IMR-90 (cell line): ENCODE results near the gene ANKRD63. TPM values are rescaled to one million over a fixed set of nuclear protein-coding genes. Genes with fewer than 3 reads are reported as not detected.

Source experiments
- ATAC-seq: fragments of 200-7000 bp; cut with Tn5 transposase; 2 replicates; pipeline ENCODE4 v1.9.1; 2020; ENCODE audit warnings: low read depth, mild to moderate bottlenecking, moderate library complexity
- BruUV-seq: library from RNA; stranded (reverse); fragments of 400-500 nt; replicated peaks from 2 replicates; lab custom pipeline; 2021; lab: Mats Ljungman, UMichigan
- CTCF ChIA-PET: fragments of 300-600 bp; formaldehyde crosslinking; extraction: SDS; loops from one replicate; lab custom pipeline; 2021; ENCODE audit warnings: antibody characterized with exemption; lab: Yijun Ruan, JAX
- POLR2A ChIA-PET: fragments of 300-600 bp; sonication (Branson Sonifier 250); formaldehyde crosslinking; loops from one replicate; lab custom pipeline; 2022; ENCODE audit warnings: antibody characterized with exemption; ENCODE audit not compliant: unreplicated experiment; lab: Charles Lee
- DNase-seq: peaks from one replicate; pipeline ENCODE4 v3.0.0; 2013
- H2AFZ ChIP-seq: replicated peaks from 2 replicates; pipeline ENCODE3; 2013; ENCODE audit warnings: low read length, mild to moderate bottlenecking; ENCODE audit not compliant: poor library complexity
- H2AK5ac ChIP-seq: 2 replicates; pipeline ENCODE4 v1.6.1; 2013; ENCODE audit warnings: low read depth, low read length, inconsistent platforms
- H2AK9ac ChIP-seq: replicated peaks from 2 replicates; pipeline ENCODE3; 2013; ENCODE audit warnings: mild to moderate bottlenecking, low read depth, low read length, moderate library complexity; ENCODE audit not compliant: poor library complexity
- H2BK120ac ChIP-seq: 2 replicates; pipeline ENCODE4 v1.6.1; 2013; ENCODE audit warnings: low read depth, low read length, inconsistent platforms
- H2BK15ac ChIP-seq: 3 replicates; pipeline ENCODE4 v1.6.1; 2013; ENCODE audit warnings: low read depth, low read length, inconsistent platforms
- H2BK20ac ChIP-seq: 2 replicates; pipeline ENCODE4 v1.6.1; 2013; ENCODE audit warnings: low read depth, mild to moderate bottlenecking, inconsistent platforms, low read length, moderate library complexity
- H2BK5ac ChIP-seq: 2 replicates; pipeline ENCODE4 v1.6.1; 2013; ENCODE audit warnings: mild to moderate bottlenecking, low read depth, low read length, inconsistent platforms; ENCODE audit not compliant: poor library complexity, severe bottlenecking
- H3K14ac ChIP-seq: replicated peaks from 2 replicates; pipeline ENCODE4 v1.6.1; 2013; ENCODE audit warnings: low read depth, low read length, inconsistent platforms
- H3K18ac ChIP-seq: 2 replicates; pipeline ENCODE4 v1.6.1; 2013; ENCODE audit warnings: low read depth, low read length, control low read depth
- H3K23ac ChIP-seq: 2 replicates; pipeline ENCODE4 v1.6.1; 2013; ENCODE audit warnings: low read depth, low read length, inconsistent platforms
- H3K27ac ChIP-seq: 2 replicates; pipeline ENCODE4 v1.5.1; 2013; ENCODE audit warnings: mild to moderate bottlenecking, control low read depth, low read length; ENCODE audit not compliant: insufficient read depth
- H3K27me3 ChIP-seq: 2 replicates; pipeline ENCODE4 v1.6.1; 2013; ENCODE audit warnings: low read length; ENCODE audit not compliant: control insufficient read depth, insufficient read depth
- H3K36me3 ChIP-seq: 2 replicates; pipeline ENCODE4 v1.6.1; 2013; ENCODE audit warnings: low read length, mixed read lengths; ENCODE audit not compliant: control insufficient read depth, insufficient read depth
- H3K4ac ChIP-seq: 2 replicates; pipeline ENCODE4 v1.6.1; 2013; ENCODE audit warnings: low read depth, low read length, inconsistent platforms
- H3K4me1 ChIP-seq: 2 replicates; pipeline ENCODE4 v1.6.1; 2013; ENCODE audit warnings: low read length, mixed read lengths; ENCODE audit not compliant: control insufficient read depth, insufficient read depth
- H3K4me2 ChIP-seq: 2 replicates; pipeline ENCODE4 v1.6.1; 2013; ENCODE audit warnings: low read depth, mild to moderate bottlenecking, control low read depth, low read length, moderate library complexity
- H3K4me3 ChIP-seq: 2 replicates; pipeline ENCODE4 v1.5.1; 2013; ENCODE audit warnings: low read depth, mild to moderate bottlenecking, control low read depth, low read length, moderate library complexity; ENCODE audit not compliant: insufficient read depth
- H3K56ac ChIP-seq: 2 replicates; pipeline ENCODE4 v1.6.1; 2013; ENCODE audit warnings: low read length, inconsistent platforms; ENCODE audit not compliant: insufficient read depth; ENCODE audit errors: extremely low read depth
- H3K79me1 ChIP-seq, 2 experiments: 2 replicates each; pipeline ENCODE4 v1.6.1; 2013; ENCODE audit warnings: low read length in 2 of 2, inconsistent platforms in 1 of 2, low read depth in 1 of 2
- H3K9ac ChIP-seq: 2 replicates; pipeline ENCODE4 v1.6.1; 2013; ENCODE audit warnings: low read depth, low read length, control low read depth
- H3K9me1 ChIP-seq: 2 replicates; pipeline ENCODE4 v1.6.1; 2013; ENCODE audit warnings: low read length, inconsistent platforms; ENCODE audit not compliant: insufficient read depth
- H3K9me3 ChIP-seq: 2 replicates; pipeline ENCODE4 v1.6.1; 2013; ENCODE audit warnings: low read length; ENCODE audit not compliant: control insufficient read depth, insufficient read depth
- H4K20me1 ChIP-seq: 2 replicates; pipeline ENCODE4 v1.6.1; 2013; ENCODE audit warnings: low read length, inconsistent platforms; ENCODE audit not compliant: insufficient read depth
- H4K5ac ChIP-seq: 2 replicates; pipeline ENCODE4 v1.6.1; 2013; ENCODE audit warnings: mild to moderate bottlenecking, low read depth, low read length, control low read depth
- H4K8ac ChIP-seq, 2 experiments: 2 replicates each; pipeline ENCODE4 v1.6.1; 2013; ENCODE audit warnings: low read depth in 2 of 2, low read length in 2 of 2, control low read depth in 1 of 2, inconsistent platforms in 1 of 2
- H4K91ac ChIP-seq: 2 replicates; pipeline ENCODE4 v1.6.1; 2013; ENCODE audit warnings: low read depth, low read length, inconsistent platforms; ENCODE audit not compliant: insufficient read depth
- BHLHE40 ChIP-seq: fragments of 150-350 bp; IDR thresholded peaks from 2 replicates; pipeline ENCODE4 v1.6.1; 2016; ENCODE audit warnings: mild to moderate bottlenecking, low read depth, low read length
- CEBPB ChIP-seq: IDR thresholded peaks from 2 replicates; pipeline ENCODE4 v1.6.1; 2012; ENCODE audit warnings: low read depth, low read length, improper control_type of control experiment
- CHD1 ChIP-seq: IDR thresholded peaks from 2 replicates; pipeline ENCODE4 v1.6.1; 2012; ENCODE audit warnings: low read depth, low read length, improper control_type of control experiment
- FOS ChIP-seq: fragments of 150-350 bp; IDR thresholded peaks from 2 replicates; pipeline ENCODE4 v1.6.1; 2016; ENCODE audit warnings: low read depth, low read length
- MAFK ChIP-seq: IDR thresholded peaks from 2 replicates; pipeline ENCODE4 v1.6.1; 2012; ENCODE audit warnings: low read depth, low read length, improper control_type of control experiment
- MXI1 ChIP-seq: IDR thresholded peaks from 2 replicates; pipeline ENCODE4 v1.6.1; 2012; ENCODE audit warnings: low read depth, mild to moderate bottlenecking, low read length, moderate library complexity, borderline replicate concordance
- NFE2L2 ChIP-seq: fragments of 150-350 bp; IDR thresholded peaks from 2 replicates; pipeline ENCODE4 v1.6.1; 2016; ENCODE audit warnings: low read depth, mild to moderate bottlenecking, low read length
- POLR2A ChIP-seq: IDR thresholded peaks from 2 replicates; pipeline ENCODE4 v1.6.1; 2012; ENCODE audit warnings: mild to moderate bottlenecking, low read depth, low read length
- RAD21 ChIP-seq: IDR thresholded peaks from 2 replicates; pipeline ENCODE4 v1.6.1; 2012; ENCODE audit warnings: low read length, improper control_type of control experiment
- RCOR1 ChIP-seq: IDR thresholded peaks from 2 replicates; pipeline ENCODE4 v1.6.1; 2012; ENCODE audit warnings: mild to moderate bottlenecking, low read length, improper control_type of control experiment; ENCODE audit not compliant: insufficient replicate concordance
- RFX5 ChIP-seq: IDR thresholded peaks from 2 replicates; pipeline ENCODE4 v1.8.0; 2012; ENCODE audit warnings: low read depth, mild to moderate bottlenecking, low read length, moderate library complexity
- SMC3 ChIP-seq: fragments of 150-350 bp; IDR thresholded peaks from 2 replicates; pipeline ENCODE4 v1.6.1; 2016; ENCODE audit warnings: low read depth, mild to moderate bottlenecking, antibody characterized with exemption, low read length, moderate library complexity
- WGBS, 2 experiments: methylation state at CpG; one replicate each; pipeline versions ENCODE4 v1.1.5 to v1.1.7; 2013; ENCODE audit warnings: missing lambda C conversion rate in 2 of 2; ENCODE audit not compliant: insufficient read length in 1 of 2; ENCODE audit errors: extremely low coverage in 2 of 2; 5-methylcytosine and 5-hydroxymethylcytosine counted together
- dilution Hi-C: fragments of 300-500 bp; cut with HindIII; formaldehyde crosslinking; loops from one replicate; pipeline ENCODE4 v1.14.3; 2018; ENCODE audit warnings: low sequenced_read_pairs; ENCODE audit not compliant: unreplicated experiment
- in situ Hi-C: fragments of 300-500 bp; cut with MboI; formaldehyde crosslinking; loops from 3 replicates; pipeline ENCODE4 v1.14.3; 2019; ENCODE audit warnings: low sequenced_read_pairs, inconsistent platforms, mixed read lengths
- intact Hi-C: fragments of 100-400 bp; cut with micrococcal nuclease; formaldehyde crosslinking; loops from 2 replicates; pipeline ENCODE4 v1.10.0; 2022
- polyA plus RNA-seq, 3 experiments: library from polyadenylated mRNA; depleted of rRNA; stranded (reverse); fragments of >200 nt; gene quantifications; 2 replicates each; pipeline ENCODE4 v1.2.3, GENCODE V29; 2012; ENCODE audit warnings: low replicate concordance in 1 of 3
- total RNA-seq: library from RNA; depleted of rRNA; stranded (reverse); fragments of >200 nt; gene quantifications from 2 replicates; pipeline ENCODE4 v1.2.3, GENCODE V29; 2012
- TF ChIP-seq, protein P1 (sequence below): conservative IDR thresholded peaks from 2 replicates; pipeline ENCODE4 v1.5.1; 2012; ENCODE audit warnings: mild to moderate bottlenecking, low read depth, low read length, improper control_type of control experiment
- TF ChIP-seq, protein P2 (sequence below): fragments of 150-350 bp; IDR thresholded peaks from 2 replicates; pipeline ENCODE4 v1.6.1; 2017; ENCODE audit warnings: mild to moderate bottlenecking, antibody characterized with exemption, low read length, low read depth
- TF ChIP-seq, protein P3 (sequence below): fragments of 150-350 bp; IDR thresholded peaks from 2 replicates; pipeline ENCODE4 v1.6.1; 2016; ENCODE audit warnings: low read depth, mild to moderate bottlenecking, low read length, moderate library complexity, borderline replicate concordance

Gene ANKRD63
- total and polyA plus RNA-seq, 2 of the 4 experiments (the other 2 are of a cell fraction), result not detected

DNA sequence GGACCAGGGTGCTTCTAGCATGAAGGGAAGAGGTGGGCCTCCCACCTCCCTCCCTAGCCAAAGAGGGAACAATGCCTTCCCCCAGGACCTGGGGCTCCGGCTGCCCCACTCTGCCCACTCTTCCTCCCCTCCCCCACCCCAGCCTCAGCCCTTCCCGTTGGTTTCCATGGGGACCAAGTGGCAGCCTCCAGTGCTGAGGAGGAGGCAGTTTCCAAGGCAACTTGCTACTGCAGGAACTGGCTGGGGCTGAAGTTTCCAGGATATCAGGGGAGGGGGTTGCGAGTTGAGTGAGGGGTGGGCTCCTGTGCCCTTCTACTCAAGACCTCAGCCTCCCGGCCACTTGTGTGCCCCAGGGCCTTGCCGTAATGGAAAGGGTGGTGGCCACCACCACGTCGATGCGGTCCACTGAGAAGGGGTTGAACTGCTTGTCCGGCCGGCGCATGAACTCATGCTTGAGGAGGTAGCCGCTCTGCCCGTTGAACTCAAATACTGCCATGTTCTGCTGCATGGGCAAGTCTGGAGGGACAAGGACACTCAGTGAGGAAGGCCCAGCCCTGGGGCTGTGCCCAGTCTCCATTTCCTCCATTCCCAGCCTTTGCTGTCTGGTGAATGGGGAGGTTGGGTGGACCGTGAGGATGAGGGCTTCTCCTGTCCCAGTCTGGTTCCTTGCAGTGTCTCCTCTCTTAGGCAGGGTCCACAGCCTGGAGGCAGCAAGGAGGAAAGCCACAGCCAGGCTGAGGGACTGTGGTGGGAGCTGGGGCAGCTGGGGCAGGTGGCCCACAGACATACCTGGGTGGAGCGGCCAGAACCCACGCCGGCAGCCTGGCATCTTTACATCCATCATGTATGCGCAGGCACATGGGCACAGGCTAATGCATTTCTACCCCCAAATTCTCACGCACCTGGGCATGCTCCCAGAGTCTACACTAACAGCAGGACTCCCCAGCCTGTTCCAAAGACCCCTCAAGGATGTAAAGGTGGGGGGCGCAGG is 11.3 kb upstream of the ANKRD63 start:
- Histone ChIP-seq H3K79me1 (no peaks in the 10 kb centered on the region), H3K36me3 (no peaks in the 10 kb centered on the region), H4K91ac (no peak overlapping the region), H4K8ac (no peak overlapping the region), H2AFZ (peak overlapping the region; percentile 58), H2BK20ac (no peak overlapping the region), H3K14ac (no peak overlapping the region), H3K23ac (no peak overlapping the region), H3K9ac (no peak overlapping the region), H2AK9ac (no peak overlapping the region), H3K4me1 (no peaks in the 10 kb centered on the region), H3K27me3 (peaks cover 89% of the 10 kb centered on the region), H3K4ac (no peak overlapping the region), H3K9me1 (no peaks in the 10 kb centered on the region), H4K5ac (no peak overlapping the region), H3K56ac (no peak overlapping the region), H2BK5ac (no peak overlapping the region), H2AK5ac (no peak overlapping the region), H2BK120ac (no peak overlapping the region), H4K20me1 (no peaks in the 10 kb centered on the region), H3K4me3 (no peak overlapping the region), H3K4me2 (no peak overlapping the region), H2BK15ac (no peak overlapping the region), H3K9me3 (peaks cover 3% of the 10 kb centered on the region), H3K18ac (no peak overlapping the region), H3K27ac (no peak overlapping the region)
- ChIA-PET CTCF (no interaction called here), POLR2A (no interaction called here)
- in situ Hi-C loops, result no loop called here
- intact Hi-C loops, result no loop called here
- BruUV-seq, result no TSS peak
- ATAC-seq, result no peak
- 93% methylated on average over 7 of the region's 20 CpGs; no CpG with 5 or more reads in 1 of the 2 experiments for WGBS, 2 experiments
- no peak for DNase-seq
- dilution Hi-C loops, result no loop called here
- TF ChIP-seq CEBPB (no peak), RAD21 (no peak), MAFK (no peak), FOS (no peak), POLR2A (no peak), BHLHE40 (no peak), RFX5 (no peak), SMC3 (no peak), NFE2L2 (no peak), CHD1 (no peak), MXI1 (no peak), RCOR1 (no peak)
- TF ChIP-seq, protein P1, sequence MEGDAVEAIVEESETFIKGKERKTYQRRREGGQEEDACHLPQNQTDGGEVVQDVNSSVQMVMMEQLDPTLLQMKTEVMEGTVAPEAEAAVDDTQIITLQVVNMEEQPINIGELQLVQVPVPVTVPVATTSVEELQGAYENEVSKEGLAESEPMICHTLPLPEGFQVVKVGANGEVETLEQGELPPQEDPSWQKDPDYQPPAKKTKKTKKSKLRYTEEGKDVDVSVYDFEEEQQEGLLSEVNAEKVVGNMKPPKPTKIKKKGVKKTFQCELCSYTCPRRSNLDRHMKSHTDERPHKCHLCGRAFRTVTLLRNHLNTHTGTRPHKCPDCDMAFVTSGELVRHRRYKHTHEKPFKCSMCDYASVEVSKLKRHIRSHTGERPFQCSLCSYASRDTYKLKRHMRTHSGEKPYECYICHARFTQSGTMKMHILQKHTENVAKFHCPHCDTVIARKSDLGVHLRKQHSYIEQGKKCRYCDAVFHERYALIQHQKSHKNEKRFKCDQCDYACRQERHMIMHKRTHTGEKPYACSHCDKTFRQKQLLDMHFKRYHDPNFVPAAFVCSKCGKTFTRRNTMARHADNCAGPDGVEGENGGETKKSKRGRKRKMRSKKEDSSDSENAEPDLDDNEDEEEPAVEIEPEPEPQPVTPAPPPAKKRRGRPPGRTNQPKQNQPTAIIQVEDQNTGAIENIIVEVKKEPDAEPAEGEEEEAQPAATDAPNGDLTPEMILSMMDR, result no peak
- TF ChIP-seq, protein P2, sequence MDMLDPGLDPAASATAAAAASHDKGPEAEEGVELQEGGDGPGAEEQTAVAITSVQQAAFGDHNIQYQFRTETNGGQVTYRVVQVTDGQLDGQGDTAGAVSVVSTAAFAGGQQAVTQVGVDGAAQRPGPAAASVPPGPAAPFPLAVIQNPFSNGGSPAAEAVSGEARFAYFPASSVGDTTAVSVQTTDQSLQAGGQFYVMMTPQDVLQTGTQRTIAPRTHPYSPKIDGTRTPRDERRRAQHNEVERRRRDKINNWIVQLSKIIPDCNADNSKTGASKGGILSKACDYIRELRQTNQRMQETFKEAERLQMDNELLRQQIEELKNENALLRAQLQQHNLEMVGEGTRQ, result no peak
- TF ChIP-seq, protein P3, sequence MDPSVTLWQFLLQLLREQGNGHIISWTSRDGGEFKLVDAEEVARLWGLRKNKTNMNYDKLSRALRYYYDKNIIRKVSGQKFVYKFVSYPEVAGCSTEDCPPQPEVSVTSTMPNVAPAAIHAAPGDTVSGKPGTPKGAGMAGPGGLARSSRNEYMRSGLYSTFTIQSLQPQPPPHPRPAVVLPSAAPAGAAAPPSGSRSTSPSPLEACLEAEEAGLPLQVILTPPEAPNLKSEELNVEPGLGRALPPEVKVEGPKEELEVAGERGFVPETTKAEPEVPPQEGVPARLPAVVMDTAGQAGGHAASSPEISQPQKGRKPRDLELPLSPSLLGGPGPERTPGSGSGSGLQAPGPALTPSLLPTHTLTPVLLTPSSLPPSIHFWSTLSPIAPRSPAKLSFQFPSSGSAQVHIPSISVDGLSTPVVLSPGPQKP, result no peak
